ENCODE measurements around the gene BUD13. TPM values are rescaled to one million over a fixed set of nuclear protein-coding genes. Genes with fewer than 3 reads are reported as not detected.

BUD13 gene
- total and polyA plus RNA-seq, 9 of the 15 experiments (the other 6 are each of a cell fraction or from before 2014, with no cell fraction given) = 9.5 to 34.1 (median 27.1) TPM

GRCh38 chr11:116778556-116778955 lies 5.8 kb upstream of the BUD13 start:
- Histone ChIP-seq H3K4me2 (ENCODE audit: insufficient read depth, low read length) (no peak overlapping the region), H3K9ac (ENCODE audit: insufficient read depth in 1 of 2, low read depth in 2 of 2, low read length in 2 of 2) (no peak overlapping the region), H4K20me1 (replicated peaks; ENCODE audit: control insufficient read depth, insufficient read depth, low read length) (peaks cover 5% of the 10 kb centered on the region; the same call in 1 of the 2 replicates), H3K4me3 (no peak overlapping the region), H2AFZ (ENCODE audit: low read depth, low read length) (no peak overlapping the region), H3K79me2 (ENCODE audit: control insufficient read depth, insufficient read depth, low read length) (no peaks in the 10 kb centered on the region; the same call in 2 of the 3 replicates), H3K4me1 (replicated peaks in 1 of 2; ENCODE audit: control insufficient read depth in 2 of 2, insufficient read depth in 2 of 2, low read length in 2 of 2) (peaks cover 5 to 32% of the 10 kb centered on the region in 2 experiments; a peak in 3 of 5 replicates), H3K36me3 (ENCODE audit: control insufficient read depth, insufficient read depth, low read length) (peaks cover 72% of the 10 kb centered on the region), H3K9me3 (replicated peaks; ENCODE audit: control insufficient read depth, insufficient read depth, low read depth, low read length) (no peaks in the 10 kb centered on the region), H3K27ac (ENCODE audit: extremely low read depth, low read depth, low read length) (no peak overlapping the region), H3K9me1 (ENCODE audit: control insufficient read depth, insufficient read depth, low read length) (peaks cover 6% of the 10 kb centered on the region), H3K27me3 (ENCODE audit: control insufficient read depth in 2 of 2, insufficient read depth in 2 of 2, low read length in 2 of 2) (no peaks in the 10 kb centered on the region)
- no peak for ATAC-seq
- in situ Hi-C loops (cut with MboI) = no loop called here
- FAIRE-seq = no peak
- POLR2A ChIA-PET = interaction anchor here (2.5 kb wide), 1 partner anchor 9 kb away, joined by 15 read pairs; the partner anchor contains the start of gene ZPR1
- CTCF ChIA-PET (ENCODE audit: low intra/inter-chr PET ratio) = no interaction called here
- intact Hi-C loops (cut with micrococcal nuclease) = no loop called here
- 98% methylated on average over 4 of the region's 4 CpGs for WGBS (ENCODE audit: insufficient coverage, low coverage, missing lambda C conversion rate)
- no peak for DNase-seq (ENCODE audit: extremely low read depth in 1 of 4, low spot score in 3 of 4)
- no peak for TF ChIP-seq EZH2 (IDR thresholded peaks at IDR 0.05; ENCODE audit: borderline replicate concordance, low read depth, low read length)
- no peak for TF ChIP-seq NR4A1 (CRISPR knock-in tag; IDR thresholded peaks at IDR 0.05)
- no peak for TF ChIP-seq NR4A1 (tag; IDR thresholded peaks at IDR 0.05)
- no peak for TF ChIP-seq NFIX (CRISPR knock-in tag; IDR thresholded peaks at IDR 0.05; ENCODE audit: low read depth)
- no peak for TF ChIP-seq HDAC3 (IDR thresholded peaks at IDR 0.05; ENCODE audit: borderline replicate concordance, partially characterized antibody)
- TF ChIP-seq CCNT2 (IDR thresholded peaks at IDR 0.05; ENCODE audit: borderline replicate concordance, extremely low read depth, insufficient read length, low read depth, low read length) = no peak
- no peak for TF ChIP-seq MTA3 (IDR thresholded peaks at IDR 0.05; ENCODE audit: borderline replicate concordance)
- no peak for TF ChIP-seq CCAR2 (IDR thresholded peaks at IDR 0.05; ENCODE audit: low read depth, low read length)
- TF ChIP-seq ZC3H8 (IDR thresholded peaks at IDR 0.05) = no peak
- no peak for TF ChIP-seq POLR3A (IDR thresholded peaks at IDR 0.05; ENCODE audit: borderline replicate concordance, extremely low read depth, insufficient read depth, insufficient read length)
- no peak for TF ChIP-seq SREBF1 (IDR thresholded peaks at IDR 0.05; ENCODE audit: borderline replicate concordance, low read depth, low read length)
- BruUV-seq (replicated peaks) = TSS peak; percentile 20
